Omental fat pad (tissue), 4 donors: ENCODE results near the gene VSIR. TPM values are rescaled to one million over a fixed set of nuclear protein-coding genes. Genes with fewer than 3 reads are reported as not detected.
A peak's percentile ranks its signal among the peaks of the same experiment; 100 is the strongest.

Experiments used
- ATAC-seq: fragments of 150-250 bp; one replicate; pipeline ENCODE4 v1.9.1; 2016; ENCODE audit warnings: mild to moderate bottlenecking, moderate library complexity; ENCODE audit not compliant: low FRiP score
- DNase-seq: peaks from one replicate; pipeline ENCODE4 v3.0.0-alpha.2; 2019; ENCODE audit warnings: low spot score
- CTCF ChIP-seq, 3 donors: fragments of 450-650 bp; IDR thresholded peaks; one replicate each; pipeline ENCODE4 v1.5.1; 2016 to 2017; ENCODE audit warnings: antibody characterized with exemption in 3 of 3, mild to moderate bottlenecking in 3 of 3, moderate library complexity in 2 of 3
- total RNA-seq, 4 donors: library from RNA; depleted of rRNA; stranded (reverse); fragments of >200 nt; gene quantifications; one replicate each; pipeline ENCODE4 v1.1.0, GENCODE V29; 2016

VSIR gene
- total RNA-seq, 4 donors from 2014 or later: 65.1 to 119 (median 86.3) TPM

DNA sequence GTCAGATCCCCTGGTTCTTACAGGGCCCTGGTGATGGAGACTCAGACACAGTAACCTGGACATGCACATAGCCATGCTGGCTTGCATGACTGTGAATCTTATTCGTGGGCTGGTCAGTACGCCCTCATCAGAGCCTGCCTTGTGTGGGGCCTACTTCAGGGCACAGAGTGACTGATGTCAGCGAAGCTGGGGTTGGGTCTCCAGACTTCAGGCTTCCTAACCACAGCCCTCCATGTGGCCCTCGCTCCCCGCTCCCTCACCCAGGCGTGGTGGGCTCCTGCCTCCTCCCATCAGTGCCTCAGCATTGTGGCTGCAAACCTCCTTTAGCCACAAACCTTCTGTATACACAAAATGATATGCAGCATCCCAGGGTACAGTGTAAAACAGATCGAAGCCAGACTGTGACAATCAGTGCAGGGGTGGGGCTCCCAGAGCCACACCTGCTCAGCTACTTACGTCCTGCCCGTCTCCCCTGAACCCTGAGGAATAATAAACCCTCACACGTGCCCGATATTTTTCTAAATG lies 46.7 kb downstream of the VSIR start:
- ATAC-seq (no peak), DNase-seq (no peak)

GRCh38 chr10:71725998-71726579 lies 47.2 kb downstream of the VSIR start:
- no peak for TF ChIP-seq CTCF (IDR thresholded peaks at IDR 0.05)
- DNase-seq (no peak), ATAC-seq (peak; percentile 34)

More for the DNA sequence above, 46.7 kb downstream of the VSIR start:
- TF ChIP-seq CTCF (IDR thresholded peaks at IDR 0.05): no peak

GRCh38 chr10:71725249-71725648 lies 48.1 kb downstream of the VSIR start:
- no peak for ATAC-seq
- no peak for TF ChIP-seq CTCF (IDR thresholded peaks at IDR 0.05)
- DNase-seq: no peak

DNA sequence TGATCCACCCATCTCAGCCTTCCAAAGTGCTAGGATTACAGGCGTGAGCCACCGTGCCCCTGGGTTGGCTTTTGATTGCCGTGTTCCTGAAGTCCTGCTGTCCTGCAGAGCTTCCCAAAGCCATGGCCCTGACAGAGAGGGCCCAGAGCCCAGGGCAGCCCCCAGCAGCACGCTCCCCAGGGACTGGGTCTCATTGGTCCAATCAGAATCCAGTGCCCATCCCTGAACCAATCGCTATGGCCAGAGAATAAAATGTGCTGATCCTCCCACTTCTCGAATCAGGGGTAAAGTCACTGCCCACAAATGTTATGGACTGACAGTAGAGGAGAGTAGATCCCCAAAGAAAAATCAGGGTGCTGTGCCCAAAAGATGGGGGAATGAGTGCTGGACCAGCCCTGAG lies 48.8 kb downstream of the VSIR start:
- no peak for DNase-seq
- no peak for TF ChIP-seq CTCF (IDR thresholded peaks at IDR 0.05)

GRCh38 chr10:71723311-71723710 lies 50.0 kb downstream of the VSIR start:
- ATAC-seq (no peak), DNase-seq (no peak)
- no peak for TF ChIP-seq CTCF (IDR thresholded peaks at IDR 0.05)

More for the DNA sequence above, 48.8 kb downstream of the VSIR start:
- ATAC-seq: no peak

DNA sequence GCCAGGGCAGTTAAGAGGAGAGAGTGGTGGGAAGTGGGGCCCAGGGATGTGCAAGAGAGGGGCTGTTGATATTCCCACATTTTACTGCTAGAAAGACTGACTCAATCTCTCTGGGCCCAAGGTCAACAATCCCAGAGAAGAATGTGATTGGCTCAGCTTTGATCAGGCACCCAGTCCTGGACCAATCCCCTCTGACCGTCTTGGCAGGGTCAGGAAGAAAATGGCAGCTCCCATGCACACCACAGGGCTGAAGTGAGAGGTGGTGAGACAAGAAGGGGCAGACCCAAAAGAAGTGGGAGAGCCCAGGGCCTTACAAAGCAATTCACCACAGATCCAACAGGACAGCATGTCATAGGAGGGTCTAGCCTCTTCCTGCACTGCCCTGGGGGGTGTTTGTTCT lies 50.5 kb downstream of the VSIR start:
- ATAC-seq (no peak), DNase-seq (no peak)
- no peak for TF ChIP-seq CTCF (IDR thresholded peaks at IDR 0.05)

DNA sequence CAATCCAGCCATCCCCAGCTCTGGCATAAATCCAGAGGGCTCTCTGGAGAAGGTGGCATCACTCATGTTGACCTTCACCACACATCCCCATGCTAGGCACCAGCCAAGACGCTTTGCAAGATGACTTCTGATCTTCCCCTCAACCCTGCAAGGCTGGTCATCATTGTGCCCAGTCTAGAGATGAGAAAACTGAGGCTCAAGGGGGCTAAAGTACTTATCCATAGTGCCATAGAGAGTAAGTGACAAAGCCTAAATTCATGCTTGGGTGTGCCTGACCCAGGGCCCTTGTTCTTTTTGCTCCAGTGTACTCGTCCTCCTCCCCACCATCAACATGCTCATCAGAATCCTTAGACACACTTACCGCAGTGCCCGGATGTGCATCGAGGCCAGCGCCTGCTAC lies 52.0 kb downstream of the VSIR start:
- TF ChIP-seq CTCF (IDR thresholded peaks at IDR 0.05): no peak
- DNase-seq: no peak
- no peak for ATAC-seq
